PC-3 (cell line): ENCODE results near the gene PTGES2. TPM values are rescaled to one million over a fixed set of nuclear protein-coding genes. Genes with fewer than 3 reads are reported as not detected.

ENCODE experiments used
- ATAC-seq: fragments of 200-7000 bp; cut with Tn5 transposase; 2 replicates; pipeline ENCODE4 v1.9.1; 2020; ENCODE audit warnings: mild to moderate bottlenecking, moderate library complexity
- BruUV-seq: library from RNA; stranded (reverse); fragments of 400-500 nt; replicated peaks from 2 replicates; lab custom pipeline; 2021; lab: Mats Ljungman, UMichigan
- CTCF ChIA-PET: fragments of 300-600 bp; sonication (Branson Sonifier 250); formaldehyde crosslinking; loops from one replicate; lab custom pipeline; 2022; ENCODE audit warnings: antibody characterized with exemption; lab: Charles Lee
- POLR2A ChIA-PET: fragments of 300-600 bp; sonication (Branson Sonifier 250); formaldehyde crosslinking; loops from one replicate; lab custom pipeline; 2022; ENCODE audit warnings: antibody characterized with exemption; ENCODE audit not compliant: unreplicated experiment; lab: Charles Lee
- DNase-seq: peaks from one replicate; pipeline ENCODE4 v3.0.0-alpha.2; 2015
- H2AFZ ChIP-seq: fragments of 300-600 bp; sonication (generic); 2 replicates; pipeline ENCODE4 v1.6.0; 2016; ENCODE audit warnings: antibody characterized with exemption, low read length
- H3F3A ChIP-seq: fragments of 300-600 bp; sonication (generic); one replicate; pipeline ENCODE4 v1.6.0; 2017; ENCODE audit warnings: antibody characterized with exemption, low read length, control low read depth, mild to moderate bottlenecking; ENCODE audit not compliant: unreplicated experiment
- H3K27ac ChIP-seq: fragments of 300-600 bp; sonication (generic); 2 replicates; pipeline ENCODE4 v1.5.1; 2016; ENCODE audit warnings: mild to moderate bottlenecking, low read length
- H3K27me3 ChIP-seq: fragments of 300-600 bp; sonication (generic); 2 replicates; pipeline ENCODE4 v1.6.1; 2016; ENCODE audit warnings: low read length, mixed read lengths
- H3K36me3 ChIP-seq: fragments of 300-600 bp; sonication (generic); 2 replicates; pipeline ENCODE4 v1.6.1; 2016; ENCODE audit warnings: low read depth, mixed run types, low read length, mixed read lengths
- H3K4me1 ChIP-seq: fragments of 300-600 bp; sonication (generic); 2 replicates; pipeline ENCODE4 v1.5.1; 2016; ENCODE audit warnings: low read length; ENCODE audit not compliant: insufficient read depth
- H3K4me2 ChIP-seq: fragments of 300-600 bp; sonication (generic); 2 replicates; pipeline ENCODE4 v1.6.0; 2016; ENCODE audit warnings: low read length
- H3K4me3 ChIP-seq: fragments of 300-600 bp; sonication (generic); 2 replicates; pipeline ENCODE4 v1.5.1; 2016; ENCODE audit warnings: mild to moderate bottlenecking, low read length, mixed read lengths
- H3K79me2 ChIP-seq: fragments of 300-600 bp; sonication (generic); 2 replicates; pipeline ENCODE4 v1.6.1; 2017; ENCODE audit warnings: low read length, mixed read lengths
- H3K9ac ChIP-seq: fragments of 300-600 bp; sonication (generic); 2 replicates; pipeline ENCODE4 v1.6.0; 2016; ENCODE audit warnings: mild to moderate bottlenecking, low read length
- H3K9me2 ChIP-seq: fragments of 300-600 bp; sonication (generic); replicated peaks from 2 replicates; pipeline ENCODE4 v1.6.1; 2016; ENCODE audit warnings: mixed run types, low read length, mixed read lengths
- H3K9me3 ChIP-seq: fragments of 300-600 bp; sonication (generic); 2 replicates; pipeline ENCODE4 v1.6.1; 2016; ENCODE audit warnings: low read length, mixed read lengths
- H4K20me1 ChIP-seq: fragments of 300-600 bp; sonication (generic); 2 replicates; pipeline ENCODE4 v1.6.1; 2016; ENCODE audit warnings: low read length, mixed read lengths
- CTCF ChIP-seq: fragments of 300-600 bp; sonication (generic); conservative IDR thresholded peaks from 2 replicates; pipeline ENCODE4 v1.5.1; 2017; ENCODE audit warnings: antibody characterized with exemption, low read depth, mild to moderate bottlenecking, low read length
- EZH2 ChIP-seq: fragments of 300-600 bp; sonication (generic); IDR thresholded peaks from one replicate; pipeline ENCODE4 v1.6.1; 2017; ENCODE audit warnings: antibody characterized with exemption, mild to moderate bottlenecking, low read length; ENCODE audit not compliant: unreplicated experiment
- EZH2phosphoT487 ChIP-seq: fragments of 300-600 bp; sonication (generic); IDR thresholded peaks from 2 replicates; pipeline ENCODE4 v1.6.1; 2018; ENCODE audit warnings: mild to moderate bottlenecking, antibody characterized with exemption, low read length, borderline replicate concordance
- intact Hi-C: fragments of 100-400 bp; cut with micrococcal nuclease; formaldehyde crosslinking; loops from 2 replicates; pipeline ENCODE4 v1.9.0; 2023
- total RNA-seq: library from RNA; depleted of rRNA; stranded (reverse); fragments of >200 nt; gene quantifications from 2 replicates; pipeline ENCODE4 v1.2.3, GENCODE V29; 2014

The PTGES2 gene
- total RNA-seq, 1 experiment from 2014 or later, result 258 TPM

- no peaks in the 10 kb centered on the region for H3K79me2 ChIP-seq
- no peaks in the 10 kb centered on the region for H4K20me1 ChIP-seq
- no peak for TF ChIP-seq CTCF
- TF ChIP-seq EZH2phosphoT487, result no peak
- no peak for TF ChIP-seq EZH2
- H3K4me3 ChIP-seq, result peak overlapping the region; percentile 35; the same call in 1 of the 2 replicates
- ChIA-PET CTCF (no interaction called here), POLR2A (no interaction called here)
- H2AFZ ChIP-seq, result no peak overlapping the region
- no peaks in the 10 kb centered on the region for H3K36me3 ChIP-seq
- peak; percentile 74 for DNase-seq
- H3F3A ChIP-seq, result no peaks in the 10 kb centered on the region
- peak overlapping the region; percentile 75 for H3K4me2 ChIP-seq
- H3K27me3 ChIP-seq, result no peaks in the 10 kb centered on the region
- H3K9me3 ChIP-seq, result no peaks in the 10 kb centered on the region
- intact Hi-C loops, result no loop called here
- peak; percentile 77 for ATAC-seq
- H3K9ac ChIP-seq, result peak overlapping the region; percentile 83
- no peaks in the 10 kb centered on the region for H3K9me2 ChIP-seq
- peak overlapping the region; percentile 99 for H3K27ac ChIP-seq
- peaks cover 50% of the 10 kb centered on the region for H3K4me1 ChIP-seq
- BruUV-seq, result TSS peak; percentile 72
These were observed 16.2 kb upstream of the PTGES2 start for GRCh38 chr9:128143525-128144238.

GRCh38 chr9:128142596-128142995, 15.1 kb upstream of the PTGES2 start:
- Histone ChIP-seq H3K36me3 (no peaks in the 10 kb centered on the region), H3K9me2 (no peaks in the 10 kb centered on the region), H4K20me1 (no peaks in the 10 kb centered on the region), H3K4me1 (peaks cover 44% of the 10 kb centered on the region), H3K27me3 (no peaks in the 10 kb centered on the region), H3K79me2 (no peaks in the 10 kb centered on the region), H3F3A (no peaks in the 10 kb centered on the region), H2AFZ (no peak overlapping the region), H3K4me3 (no peak overlapping the region), H3K4me2 (0 out of 2 replicates have a peak overlapping the region, but pooled peaks have one; percentile 75), H3K9me3 (no peaks in the 10 kb centered on the region), H3K27ac (peak overlapping the region; percentile 99), H3K9ac (peak overlapping the region; percentile 83)
- ChIA-PET POLR2A (no interaction called here), CTCF (no interaction called here)
- intact Hi-C loops, result no loop called here
- no peak for TF ChIP-seq CTCF
- no peak for ATAC-seq
- no peak for DNase-seq
- no TSS peak for BruUV-seq

- Histone ChIP-seq H2AFZ (no peak overlapping the region), H3K4me1 (peaks cover 49% of the 10 kb centered on the region), H3K9me2 (no peaks in the 10 kb centered on the region), H3K4me3 (no peak overlapping the region), H3K27ac (peak overlapping the region; percentile 99), H3K4me2 (no peak overlapping the region), H3K9me3 (no peaks in the 10 kb centered on the region), H3K9ac (peak overlapping the region; percentile 83), H3K36me3 (no peaks in the 10 kb centered on the region), H3K79me2 (no peaks in the 10 kb centered on the region), H4K20me1 (no peaks in the 10 kb centered on the region), H3K27me3 (no peaks in the 10 kb centered on the region), H3F3A (no peaks in the 10 kb centered on the region)
- BruUV-seq, result no TSS peak
- DNase-seq, result no peak
- ATAC-seq, result no peak
- TF ChIP-seq CTCF (no peak), EZH2 (no peak), EZH2phosphoT487 (no peak)
- CTCF ChIA-PET, result no interaction called here
- intact Hi-C loops, result no loop called here
- POLR2A ChIA-PET, result no interaction called here
These were observed 14.5 kb upstream of the PTGES2 start for GRCh38 chr9:128142061-128142460.
